Sigmoid colon (tissue), 7 donors: ENCODE data around the gene NEXN. TPM values are rescaled to one million over a fixed set of nuclear protein-coding genes. Genes with fewer than 3 reads are reported as not detected.
A peak's percentile ranks its signal among the peaks of the same experiment; 100 is the strongest.

Experiments
- DNase-seq: peaks from one replicate; pipeline ENCODE4 v3.0.0-alpha.2; 2019
- H3K27ac ChIP-seq, 4 donors: fragments of 200-600 bp; sonication (generic); one replicate each; pipeline ENCODE4 v1.5.1; 2016 to 2019; ENCODE audit warnings: mild to moderate bottlenecking in 1 of 4
- H3K27me3 ChIP-seq, 3 donors: fragments of 200-600 bp; sonication (generic); one replicate each; pipeline ENCODE4 v1.5.1; 2019; ENCODE audit warnings: mild to moderate bottlenecking in 1 of 3
- H3K36me3 ChIP-seq, 4 donors: fragments of 200-600 bp; sonication (generic); one replicate each; pipeline ENCODE4 v1.5.1; 2016 to 2019
- H3K4me1 ChIP-seq, 4 donors: fragments of 200-600 bp; sonication (generic); one replicate each; pipeline ENCODE4 v1.5.1; 2017 to 2019
- H3K4me3 ChIP-seq, 4 donors: fragments of 200-600 bp; sonication (generic); one replicate each; pipeline ENCODE4 v1.5.1; 2017 to 2019; ENCODE audit warnings: mild to moderate bottlenecking in 2 of 4, moderate library complexity in 1 of 4
- H3K9me3 ChIP-seq, 4 donors: fragments of 200-600 bp in 3 of 4; sonication (generic) in 3 of 4; one replicate each; pipeline versions ENCODE4 v1.5.1 to v1.6.1; 2013 to 2019
- EP300 ChIP-seq, 4 donors: sonication (generic); formaldehyde crosslinking; IDR thresholded peaks; one replicate each; pipeline ENCODE4 v1.6.1; 2017; ENCODE audit warnings: antibody characterized with exemption in 4 of 4
- POLR2A ChIP-seq, 2 donors: fragments of 450-650 bp; IDR thresholded peaks; one replicate each; pipeline ENCODE4 v1.6.1; 2016; ENCODE audit warnings: antibody characterized with exemption in 2 of 2, mild to moderate bottlenecking in 2 of 2, moderate library complexity in 2 of 2
- POLR2AphosphoS5 ChIP-seq, 4 donors: sonication (generic); formaldehyde crosslinking; IDR thresholded peaks; one replicate each; pipeline ENCODE4 v1.6.1; 2017; ENCODE audit warnings: antibody characterized with exemption in 4 of 4
- WGBS, 2 donors: extraction: QIAGEN DNeasy Blood & Tissue Kit; methylation state at CpG; one replicate each; pipeline ENCODE4 v1.1.7; 2013; 5-methylcytosine and 5-hydroxymethylcytosine counted together
- intact Hi-C: fragments of 100-400 bp; cut with DNase I; formaldehyde crosslinking; loops from one replicate; pipeline ENCODE4 v1.15.1; 2023
- polyA plus RNA-seq, 3 donors: library from polyadenylated mRNA; stranded (reverse); fragments of 200-250 nt; gene quantifications; one replicate each; pipeline ENCODE4 v1.2.3, GENCODE V29; 2013
- total RNA-seq, 4 donors: library from RNA; depleted of rRNA; stranded (reverse); fragments of >200 nt; gene quantifications; one replicate each; pipeline ENCODE4 v1.1.0, GENCODE V29; 2016
- TF ChIP-seq, protein P1 (sequence below), 4 experiments: fragments of 450-650 bp in 3 of 4; fragments of 200-600 bp in 1 of 4; IDR thresholded peaks; one replicate each; pipeline ENCODE4 v1.5.1; 2016 to 2019; ENCODE audit warnings: antibody characterized with exemption in 4 of 4, mild to moderate bottlenecking in 3 of 4, moderate library complexity in 2 of 4
- donor health status: healthy with polysubstance abuse.
- donor health status: Bipolar disorder and iron deficiency.
- donor health status: healthy.

Gene NEXN
- total and polyA plus RNA-seq, 7 donors = 4.2 to 158 (median 68.8) TPM

DNA sequence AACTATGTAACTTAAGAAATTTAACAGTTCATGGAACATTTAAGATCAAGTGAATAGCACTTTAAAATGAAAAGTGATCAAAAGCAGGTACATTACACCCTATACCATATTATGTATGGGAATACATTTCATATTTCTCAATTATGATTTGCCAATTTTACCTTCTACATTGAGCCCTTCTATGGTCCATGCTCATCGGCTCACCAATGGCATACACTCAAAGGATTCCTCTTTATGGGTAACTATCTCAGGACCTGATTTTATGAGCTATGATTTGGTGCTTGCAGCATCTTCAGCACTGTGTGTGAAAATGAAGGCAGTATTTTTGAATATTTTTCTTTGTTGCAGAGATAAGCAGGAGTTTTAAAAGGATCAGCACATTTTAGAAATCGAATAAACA is 56.9 kb downstream of the NEXN start:
- TF ChIP-seq POLR2AphosphoS5 (IDR thresholded peaks at IDR 0.05) (peak in 1 of 4 donors; percentile 20), EP300 (IDR thresholded peaks at IDR 0.05) (no peak)
- H3K27ac ChIP-seq = no peak overlapping the region
- H3K36me3 ChIP-seq = peaks cover 4 to 91% (median 39%) of the 10 kb centered on the region in 4 donors
- WGBS, 2 donors = 91 to 96% methylated on average over 2 of the region's 2 CpGs
- H3K4me3 ChIP-seq = no peak overlapping the region
- no peaks in the 10 kb centered on the region for H3K9me3 ChIP-seq
- intact Hi-C loops = no loop called here
- peaks cover 0 to 38% (median 11%) of the 10 kb centered on the region in 4 donors for H3K4me1 ChIP-seq
- no peak for DNase-seq
- no peaks in the 10 kb centered on the region for H3K27me3 ChIP-seq

DNA sequence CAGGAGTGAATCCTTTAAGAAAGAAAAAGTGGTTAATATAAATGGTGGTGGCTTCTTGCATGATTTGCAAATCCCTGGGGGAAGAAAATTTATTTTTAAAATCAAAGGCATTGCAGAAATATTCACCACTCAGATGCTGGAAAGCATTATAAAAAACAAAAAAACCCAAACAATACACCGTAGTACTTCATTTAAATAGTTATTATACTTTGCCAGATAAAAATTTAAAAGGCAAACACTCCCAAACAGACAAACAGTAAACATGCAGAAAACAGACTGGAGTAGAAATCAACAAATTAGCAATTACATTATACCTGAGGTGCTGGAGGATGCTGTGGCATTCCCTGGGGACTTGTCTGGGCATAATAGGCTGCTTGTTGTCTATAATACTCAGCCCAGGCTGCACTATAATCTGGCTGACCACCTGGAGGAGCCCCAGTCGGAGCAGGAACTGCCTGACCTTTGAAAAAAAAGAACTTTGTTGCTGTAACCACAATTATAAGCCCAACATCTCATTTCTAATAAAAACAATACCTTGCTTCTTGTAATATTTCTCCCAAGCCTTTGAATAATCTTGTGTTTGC is 60.5 kb downstream of the NEXN start:
- H3K9me3 ChIP-seq = no peaks in the 10 kb centered on the region
- peaks cover 0 to 93% (median 25%) of the 10 kb centered on the region in 4 donors for H3K36me3 ChIP-seq
- no peak for TF ChIP-seq POLR2A (IDR thresholded peaks at IDR 0.05)
- no peak for TF ChIP-seq POLR2AphosphoS5 (IDR thresholded peaks at IDR 0.05)
- TF ChIP-seq, protein P1, sequence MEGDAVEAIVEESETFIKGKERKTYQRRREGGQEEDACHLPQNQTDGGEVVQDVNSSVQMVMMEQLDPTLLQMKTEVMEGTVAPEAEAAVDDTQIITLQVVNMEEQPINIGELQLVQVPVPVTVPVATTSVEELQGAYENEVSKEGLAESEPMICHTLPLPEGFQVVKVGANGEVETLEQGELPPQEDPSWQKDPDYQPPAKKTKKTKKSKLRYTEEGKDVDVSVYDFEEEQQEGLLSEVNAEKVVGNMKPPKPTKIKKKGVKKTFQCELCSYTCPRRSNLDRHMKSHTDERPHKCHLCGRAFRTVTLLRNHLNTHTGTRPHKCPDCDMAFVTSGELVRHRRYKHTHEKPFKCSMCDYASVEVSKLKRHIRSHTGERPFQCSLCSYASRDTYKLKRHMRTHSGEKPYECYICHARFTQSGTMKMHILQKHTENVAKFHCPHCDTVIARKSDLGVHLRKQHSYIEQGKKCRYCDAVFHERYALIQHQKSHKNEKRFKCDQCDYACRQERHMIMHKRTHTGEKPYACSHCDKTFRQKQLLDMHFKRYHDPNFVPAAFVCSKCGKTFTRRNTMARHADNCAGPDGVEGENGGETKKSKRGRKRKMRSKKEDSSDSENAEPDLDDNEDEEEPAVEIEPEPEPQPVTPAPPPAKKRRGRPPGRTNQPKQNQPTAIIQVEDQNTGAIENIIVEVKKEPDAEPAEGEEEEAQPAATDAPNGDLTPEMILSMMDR (IDR thresholded peaks at IDR 0.05) = no peak
- TF ChIP-seq EP300 (IDR thresholded peaks at IDR 0.05) = no peak
- peaks cover 0 to 41% (median 14%) of the 10 kb centered on the region in 4 donors for H3K4me1 ChIP-seq
- no peak for DNase-seq
- no peaks in the 10 kb centered on the region for H3K27me3 ChIP-seq
- no peak overlapping the region for H3K27ac ChIP-seq
- whole genome bisulfite sequencing, 2 donors = 48 to 49% methylated on average over 2 of the region's 2 CpGs
- no peak overlapping the region for H3K4me3 ChIP-seq
- intact Hi-C loops = no loop called here

DNA sequence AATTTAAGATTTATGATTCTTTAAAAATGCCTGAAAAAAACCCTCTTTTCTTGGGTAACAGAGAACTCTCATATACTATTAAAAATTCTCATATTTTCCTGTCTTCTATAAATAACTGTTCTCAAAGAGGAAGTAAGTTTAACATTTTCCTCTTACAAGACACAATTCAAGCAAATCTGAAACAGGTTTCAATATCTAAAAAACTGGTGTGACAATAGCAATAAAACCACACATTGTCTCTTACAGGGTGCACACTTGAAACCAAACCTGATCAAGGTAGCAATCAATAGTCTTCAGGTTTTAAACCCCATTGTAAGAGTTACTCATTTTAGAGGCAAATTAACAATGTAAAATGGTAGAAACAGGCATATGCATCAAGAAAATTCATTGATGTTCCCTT is 62.4 kb downstream of the NEXN start:
- TF ChIP-seq POLR2AphosphoS5 (IDR thresholded peaks at IDR 0.05) (no peak), EP300 (IDR thresholded peaks at IDR 0.05) (no peak), POLR2A (IDR thresholded peaks at IDR 0.05) (no peak)
- TF ChIP-seq, protein P1 (IDR thresholded peaks at IDR 0.05) = no peak
- H3K27ac ChIP-seq = no peak overlapping the region
- no peak for DNase-seq

DNA sequence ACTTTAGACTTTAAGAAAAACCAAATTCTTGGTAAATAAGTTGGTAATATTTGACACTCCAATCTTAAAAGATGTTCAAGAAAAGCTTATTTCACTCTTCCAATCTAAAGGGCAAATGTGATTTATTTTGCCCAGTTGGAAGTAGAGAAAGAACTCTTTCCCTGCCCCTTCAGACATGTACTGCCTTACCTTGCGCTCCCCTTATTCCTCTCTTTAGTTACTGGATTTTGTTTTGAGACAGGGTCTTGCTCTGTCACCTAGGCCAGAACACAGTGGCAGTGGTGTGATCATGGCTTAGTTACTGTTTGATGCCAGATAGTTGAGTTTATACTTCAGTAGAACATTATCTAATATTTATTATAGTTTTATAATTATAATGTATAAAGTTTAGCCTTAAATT is 62.9 kb downstream of the NEXN start:
- WGBS, 2 donors = 98 to 100% methylated on average over 1 of the region's 1 CpG
- intact Hi-C loops = no loop called here
- no peak overlapping the region for H3K27ac ChIP-seq
- H3K27me3 ChIP-seq = no peaks in the 10 kb centered on the region
- DNase-seq = no peak
- peaks cover 0 to 31% (median 12%) of the 10 kb centered on the region in 4 donors for H3K4me1 ChIP-seq
- no peak overlapping the region for H3K4me3 ChIP-seq
- H3K36me3 ChIP-seq = peaks cover 7 to 93% (median 38%) of the 10 kb centered on the region in 4 donors
- no peaks in the 10 kb centered on the region for H3K9me3 ChIP-seq
- TF ChIP-seq EP300 (IDR thresholded peaks at IDR 0.05) = no peak
- TF ChIP-seq, protein P1 (IDR thresholded peaks at IDR 0.05) = no peak
- no peak for TF ChIP-seq POLR2A (IDR thresholded peaks at IDR 0.05)
- TF ChIP-seq POLR2AphosphoS5 (IDR thresholded peaks at IDR 0.05) = no peak

More for the DNA sequence above, 62.4 kb downstream of the NEXN start:
- Histone ChIP-seq H3K9me3 (no peaks in the 10 kb centered on the region), H3K4me1 (peaks cover 0 to 35% (median 12%) of the 10 kb centered on the region in 4 donors), H3K4me3 (no peak overlapping the region), H3K27me3 (no peaks in the 10 kb centered on the region), H3K36me3 (peaks cover 3 to 93% (median 34%) of the 10 kb centered on the region in 4 donors)
- intact Hi-C loops = no loop called here

DNA sequence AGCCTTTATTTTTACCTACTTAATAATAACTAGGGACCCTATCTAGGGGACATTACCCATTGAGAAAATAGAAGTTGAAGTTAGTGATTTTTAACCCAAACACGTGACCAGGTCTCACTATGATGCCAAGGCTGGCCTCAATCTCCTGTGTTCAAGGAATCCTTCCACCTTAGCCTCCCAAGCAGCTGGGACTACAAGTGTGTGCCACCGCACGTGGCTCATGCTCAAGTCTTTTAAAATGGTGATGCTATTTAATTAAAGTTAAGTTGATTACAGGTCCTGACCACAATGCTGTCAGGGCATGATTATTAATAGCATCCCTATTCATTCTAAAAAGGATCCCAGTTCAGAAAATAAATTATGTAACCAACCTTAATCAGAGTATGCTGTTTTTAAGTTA is 65.5 kb downstream of the NEXN start:
- intact Hi-C loops = no loop called here
- no peaks in the 10 kb centered on the region for H3K9me3 ChIP-seq
- DNase-seq = no peak
- peaks cover 10 to 94% (median 42%) of the 10 kb centered on the region in 4 donors for H3K36me3 ChIP-seq
- H3K4me3 ChIP-seq = no peak overlapping the region
- 93 to 98% methylated on average over 3 of the region's 3 CpGs for WGBS, 2 donors
- no peaks in the 10 kb centered on the region for H3K27me3 ChIP-seq
- TF ChIP-seq POLR2AphosphoS5 (IDR thresholded peaks at IDR 0.05) = no peak
- no peak for TF ChIP-seq EP300 (IDR thresholded peaks at IDR 0.05)
- no peak for TF ChIP-seq POLR2A (IDR thresholded peaks at IDR 0.05)
- TF ChIP-seq, protein P1 (IDR thresholded peaks at IDR 0.05) = no peak
- no peak overlapping the region for H3K27ac ChIP-seq
- H3K4me1 ChIP-seq = peaks cover 0 to 16% (median 7%) of the 10 kb centered on the region in 4 donors
